MCF 10A (cell line): Measurements from ENCODE around the gene TACC3. TPM values are rescaled to one million over a fixed set of nuclear protein-coding genes. Genes with fewer than 3 reads are reported as not detected.

Experiments
- BruUV-seq: library from RNA; stranded (reverse); fragments of 400-500 nt; replicated peaks from 2 replicates; lab custom pipeline; 2021; lab: Mats Ljungman, UMichigan
- CTCF ChIA-PET: fragments of 300-600 bp; sonication (Branson Sonifier 250); formaldehyde crosslinking; extraction: SDS; loops from one replicate; lab custom pipeline; 2021; ENCODE audit warnings: antibody characterized with exemption, inconsistent platforms; lab: Yijun Ruan, JAX
- POLR2A ChIA-PET: fragments of 300-600, 350-650 bp; sonication (Branson Sonifier 250); formaldehyde crosslinking; extraction: SDS; loops from one replicate; lab custom pipeline; 2020; ENCODE audit warnings: antibody characterized with exemption, inconsistent platforms; lab: Yijun Ruan, JAX
- DNase-seq: peaks from one replicate; pipeline ENCODE4 v3.0.0-alpha.2; 2018; ENCODE audit not compliant: unreplicated experiment
- H3K27ac Mint-ChIP-seq: one replicate; pipeline ENCODE4 v1.8.0; 2022; ENCODE audit warnings: mild to moderate bottlenecking, low read depth, mixed read lengths; ENCODE audit not compliant: unreplicated experiment
- H3K27me3 Mint-ChIP-seq: one replicate; pipeline ENCODE4 v1.8.0; 2022; ENCODE audit warnings: mixed read lengths; ENCODE audit not compliant: insufficient read depth, unreplicated experiment
- H3K36me3 Mint-ChIP-seq: one replicate; pipeline ENCODE4 v1.8.0; 2022; ENCODE audit warnings: mild to moderate bottlenecking, moderate library complexity, mixed read lengths; ENCODE audit not compliant: insufficient read depth, unreplicated experiment
- H3K4me1 Mint-ChIP-seq: one replicate; pipeline ENCODE4 v1.8.0; 2022; ENCODE audit warnings: mixed read lengths; ENCODE audit not compliant: insufficient read depth, unreplicated experiment
- H3K4me3 Mint-ChIP-seq: one replicate; pipeline ENCODE4 v1.8.0; 2022; ENCODE audit warnings: mild to moderate bottlenecking, moderate library complexity, mixed read lengths; ENCODE audit not compliant: unreplicated experiment
- H3K9me3 Mint-ChIP-seq: one replicate; pipeline ENCODE4 v1.8.0; 2022; ENCODE audit warnings: mixed read lengths; ENCODE audit not compliant: unreplicated experiment
- CTCF ChIP-seq: fragments of 200-600 bp; IDR thresholded peaks from one replicate; pipeline ENCODE4 v1.8.0; 2022; ENCODE audit warnings: antibody characterized with exemption, mild to moderate bottlenecking; ENCODE audit not compliant: unreplicated experiment
- intact Hi-C: fragments of 100-400 bp; cut with micrococcal nuclease; formaldehyde crosslinking; loops from 2 replicates; pipeline ENCODE4 v1.14.1; 2022
- total RNA-seq: library from RNA; stranded (reverse); gene quantifications from 2 replicates; pipeline ENCODE4 v1.2.3, GENCODE V29; 2022

The TACC3 gene
- total RNA-seq, 1 experiment from 2014 or later = 69.8 TPM

GRCh38 chr4:1766106-1767060 is 45.1 kb downstream of the TACC3 start:
- TF ChIP-seq CTCF = no peak
- Mint-ChIP-seq H3K27me3 (no peaks in the 10 kb centered on the region), H3K9me3 (no peaks in the 10 kb centered on the region), H3K36me3 (no peaks in the 10 kb centered on the region), H3K4me3 (no peak overlapping the region), H3K27ac (no peak overlapping the region), H3K4me1 (peaks cover 7% of the 10 kb centered on the region)
- intact Hi-C loops = no loop called here
- ChIA-PET CTCF (interaction anchor here (0.5 to 0.8 kb wide), 3 partner anchors 25 to 133 kb away, joined by 3 to 5 read pairs (median 3); no protein-coding TSS in a partner anchor), POLR2A (no interaction called here)
- no TSS peak for BruUV-seq
- no peak for DNase-seq

DNA sequence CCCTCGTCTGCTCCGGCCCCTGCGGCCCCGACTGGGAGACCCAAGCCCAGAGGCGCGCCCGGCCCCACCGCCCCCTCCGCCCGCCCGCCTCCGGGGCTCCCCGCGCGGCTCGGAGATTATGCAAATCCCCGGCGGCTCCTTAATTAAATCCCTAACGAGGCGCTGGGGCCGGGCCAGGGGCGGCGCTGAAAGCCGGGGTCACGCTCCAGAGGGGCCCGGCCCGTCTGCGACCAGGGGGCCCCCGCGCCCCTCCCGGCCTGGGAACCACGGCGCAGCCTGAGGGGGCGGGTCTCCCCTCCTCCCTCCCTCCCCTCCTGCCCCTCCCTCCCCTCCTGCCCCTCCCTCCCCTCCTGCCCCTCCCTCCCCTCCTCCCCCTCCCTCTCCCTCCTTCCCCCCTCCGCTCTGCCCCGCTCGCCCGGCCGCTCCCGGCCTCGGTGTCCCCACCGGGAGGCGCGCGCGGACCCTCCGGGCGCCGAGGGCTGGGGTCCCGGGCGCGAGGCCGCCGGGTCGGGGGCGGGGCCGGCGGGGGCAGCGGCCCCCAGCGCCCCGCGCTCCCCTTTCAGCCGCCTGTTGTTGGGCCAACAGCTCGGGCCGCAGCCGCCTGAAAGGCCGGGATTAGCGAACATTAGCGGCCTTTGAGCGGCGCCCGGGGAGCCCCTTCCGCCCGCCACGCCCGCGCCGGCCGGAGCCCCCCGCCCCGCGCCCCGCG is 45.9 kb downstream of the TACC3 start:
- intact Hi-C loops = no loop called here
- Mint-ChIP-seq H3K9me3 (no peaks in the 10 kb centered on the region), H3K36me3 (no peaks in the 10 kb centered on the region), H3K27me3 (no peaks in the 10 kb centered on the region), H3K27ac (no peak overlapping the region), H3K4me1 (peaks cover 7% of the 10 kb centered on the region), H3K4me3 (no peak overlapping the region)
- ChIA-PET CTCF (interaction anchor here (0.6 to 0.8 kb wide), 2 partner anchors 26 to 500 kb away, joined by 3 to 5 read pairs; no protein-coding TSS in a partner anchor), POLR2A (interaction anchor here (0.6 to 1.0 kb wide), 2 partner anchors 9 to 46 kb away, joined by 3 to 4 read pairs; partner anchors contain the start of genes TACC3 and TMEM129)
- no peak for DNase-seq
- no peak for TF ChIP-seq CTCF
- no TSS peak for BruUV-seq

- Mint-ChIP-seq H3K4me1 (peaks cover 7% of the 10 kb centered on the region), H3K27ac (no peak overlapping the region), H3K27me3 (no peaks in the 10 kb centered on the region), H3K9me3 (no peaks in the 10 kb centered on the region), H3K36me3 (no peaks in the 10 kb centered on the region), H3K4me3 (no peak overlapping the region)
- no peak for TF ChIP-seq CTCF
- DNase-seq = no peak
- intact Hi-C loops = no loop called here
- no TSS peak for BruUV-seq
- POLR2A ChIA-PET = interaction anchor here (0.6 to 1.0 kb wide), 2 partner anchors 10 to 47 kb away, joined by 3 to 4 read pairs; partner anchors contain the start of genes TACC3 and TMEM129
- CTCF ChIA-PET = interaction anchor here (0.6 kb wide), 1 partner anchor 500 kb away, joined by 3 read pairs; no protein-coding TSS in a partner anchor
Measured at GRCh38 chr4:1767770-1768366, 46.5 kb downstream of the TACC3 start.
